ENCODE data around the gene LRRC75A. TPM values are rescaled to one million over a fixed set of nuclear protein-coding genes. Genes with fewer than 3 reads are reported as not detected.

Gene LRRC75A
- total and polyA plus RNA-seq, 2 donors (not counting 1 experiment from before 2014, with no cell fraction given): 2.0 to 3.4 TPM

DNA sequence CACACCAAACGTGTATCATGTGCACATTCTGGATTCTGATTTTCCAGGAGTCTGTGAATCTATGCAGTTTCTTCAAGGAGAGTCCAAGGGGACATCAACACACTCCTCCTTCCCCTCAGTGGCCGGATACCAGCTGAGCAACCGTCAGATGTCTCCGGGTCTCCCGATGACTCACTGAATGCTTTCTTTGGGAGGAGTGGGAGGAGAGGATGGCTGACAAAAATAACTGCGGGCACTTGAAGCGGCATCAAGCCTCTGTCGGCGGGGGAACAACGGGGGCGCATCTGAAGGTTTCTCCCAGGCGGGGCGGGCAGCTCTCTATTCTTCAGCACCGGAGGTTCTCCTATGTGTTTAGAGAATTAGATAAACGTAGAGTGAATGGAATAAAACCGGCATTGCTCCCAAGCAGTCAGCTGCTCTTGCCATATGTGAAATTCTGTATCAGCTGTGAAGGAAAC lies 24.6 kb upstream of the LRRC75A start:
- no peaks in the 10 kb centered on the region for H3K79me2 ChIP-seq (ENCODE audit: control insufficient read depth, insufficient read depth, low read length)
- no peak overlapping the region for H3K4me3 ChIP-seq (ENCODE audit: control extremely low read depth in 1 of 5, extremely low read depth in 1 of 5, insufficient read depth in 1 of 5, low read depth in 2 of 5, low read length in 4 of 5)
- ATAC-seq (ENCODE audit: low read depth) (no peak), DNase-seq (no peak)
- Mint-ChIP-seq H3K9me3 (ENCODE audit: insufficient read depth) (no peaks in the 10 kb centered on the region), H3K4me3 (no peak overlapping the region), H3K4me1 (peaks cover 7% of the 10 kb centered on the region), H3K27me3 (peaks cover 56% of the 10 kb centered on the region), H3K27ac (no peak overlapping the region)
- ChIA-PET CTCF (interaction anchor here (1.0 to 1.3 kb wide), 2 partner anchors 9 to 152 kb away, joined by 3 read pairs; no protein-coding TSS in a partner anchor), POLR2A (no interaction called here)
- WGBS (ENCODE audit: insufficient coverage): 65% methylated on average over 15 of the region's 16 CpGs
- no peaks in the 10 kb centered on the region for H4K20me1 ChIP-seq (ENCODE audit: control insufficient read depth, insufficient read depth, low read length, poor library complexity, severe bottlenecking)
- H3K27me3 ChIP-seq (replicated peaks in 1 of 4; ENCODE audit: control extremely low read depth in 1 of 4, control insufficient read depth in 3 of 4, insufficient read depth in 4 of 4, low read length in 3 of 4): peaks cover 0 to 28% (median 9%) of the 10 kb centered on the region in 4 experiments
- peaks cover 0 to 8% of the 10 kb centered on the region in 2 donors for H3K4me1 ChIP-seq (ENCODE audit: control insufficient read depth in 2 of 2, insufficient read depth in 2 of 2, low read length in 2 of 2)
- H3K36me3 ChIP-seq (replicated peaks in 1 of 2; ENCODE audit: control extremely low read depth in 1 of 2, control insufficient read depth in 1 of 2, extremely low read depth in 1 of 2, insufficient read depth in 2 of 2, low read length in 1 of 2): no peaks in the 10 kb centered on the region
- no peaks in the 10 kb centered on the region for H3K9me3 ChIP-seq (ENCODE audit: control extremely low read depth in 1 of 3, control insufficient read depth in 2 of 3, insufficient read depth in 1 of 3, low read length in 2 of 3)
- no peak overlapping the region for H2AFZ ChIP-seq (ENCODE audit: insufficient read depth, low read depth, low read length, poor library complexity, severe bottlenecking)
- H3K4me2 ChIP-seq (replicated peaks; ENCODE audit: low read depth, low read length, poor library complexity, severe bottlenecking): no peak overlapping the region
- H3K27ac ChIP-seq (ENCODE audit: low read length in 2 of 2): no peak overlapping the region
- no peak for TF ChIP-seq EZH2 (IDR thresholded peaks at IDR 0.05; ENCODE audit: borderline replicate concordance, insufficient read depth, low read depth, low read length, poor library complexity, severe bottlenecking)
- TF ChIP-seq, protein P1, sequence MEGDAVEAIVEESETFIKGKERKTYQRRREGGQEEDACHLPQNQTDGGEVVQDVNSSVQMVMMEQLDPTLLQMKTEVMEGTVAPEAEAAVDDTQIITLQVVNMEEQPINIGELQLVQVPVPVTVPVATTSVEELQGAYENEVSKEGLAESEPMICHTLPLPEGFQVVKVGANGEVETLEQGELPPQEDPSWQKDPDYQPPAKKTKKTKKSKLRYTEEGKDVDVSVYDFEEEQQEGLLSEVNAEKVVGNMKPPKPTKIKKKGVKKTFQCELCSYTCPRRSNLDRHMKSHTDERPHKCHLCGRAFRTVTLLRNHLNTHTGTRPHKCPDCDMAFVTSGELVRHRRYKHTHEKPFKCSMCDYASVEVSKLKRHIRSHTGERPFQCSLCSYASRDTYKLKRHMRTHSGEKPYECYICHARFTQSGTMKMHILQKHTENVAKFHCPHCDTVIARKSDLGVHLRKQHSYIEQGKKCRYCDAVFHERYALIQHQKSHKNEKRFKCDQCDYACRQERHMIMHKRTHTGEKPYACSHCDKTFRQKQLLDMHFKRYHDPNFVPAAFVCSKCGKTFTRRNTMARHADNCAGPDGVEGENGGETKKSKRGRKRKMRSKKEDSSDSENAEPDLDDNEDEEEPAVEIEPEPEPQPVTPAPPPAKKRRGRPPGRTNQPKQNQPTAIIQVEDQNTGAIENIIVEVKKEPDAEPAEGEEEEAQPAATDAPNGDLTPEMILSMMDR (IDR thresholded peaks at IDR 0.05): no peak
- intact Hi-C loops (cut with micrococcal nuclease): no loop called here
- H3K9ac ChIP-seq (ENCODE audit: low read length): no peak overlapping the region

DNA sequence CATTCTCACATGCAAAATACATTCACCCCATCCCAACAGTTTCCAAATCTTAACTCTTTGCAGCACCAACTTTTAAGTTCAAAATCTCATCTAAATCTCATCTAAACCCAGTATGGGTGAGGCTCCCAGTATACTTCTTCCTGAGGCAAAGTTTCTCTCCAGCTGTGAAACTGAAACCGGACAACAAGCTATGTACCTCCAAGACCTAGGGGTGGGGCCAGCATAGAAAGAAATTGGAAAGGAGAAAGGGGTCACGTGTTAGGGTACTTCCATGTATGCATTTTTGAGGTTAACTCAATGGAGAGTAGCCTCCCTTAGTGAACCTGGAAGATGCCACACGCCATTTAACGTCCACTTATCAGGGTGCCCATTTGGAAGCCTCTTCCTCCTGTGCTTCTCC lies 23.9 kb upstream of the LRRC75A start:
- 81% methylated on average over 3 of the region's 4 CpGs for WGBS (ENCODE audit: insufficient coverage)
- H3K9me3 Mint-ChIP-seq (ENCODE audit: insufficient read depth): no peaks in the 10 kb centered on the region
- Histone ChIP-seq H3K4me1 (ENCODE audit: control insufficient read depth in 2 of 2, insufficient read depth in 2 of 2, low read length in 2 of 2) (peaks cover 0 to 6% of the 10 kb centered on the region in 2 donors), H2AFZ (ENCODE audit: insufficient read depth, low read depth, low read length, poor library complexity, severe bottlenecking) (no peak overlapping the region), H3K4me2 (replicated peaks; ENCODE audit: low read depth, low read length, poor library complexity, severe bottlenecking) (no peak overlapping the region), H3K36me3 (replicated peaks in 1 of 2; ENCODE audit: control extremely low read depth in 1 of 2, control insufficient read depth in 1 of 2, extremely low read depth in 1 of 2, insufficient read depth in 2 of 2, low read length in 1 of 2) (no peaks in the 10 kb centered on the region), H3K9me3 (ENCODE audit: control extremely low read depth in 1 of 3, control insufficient read depth in 2 of 3, insufficient read depth in 1 of 3, low read length in 2 of 3) (no peaks in the 10 kb centered on the region), H3K27ac (ENCODE audit: low read length in 2 of 2) (no peak overlapping the region), H4K20me1 (ENCODE audit: control insufficient read depth, insufficient read depth, low read length, poor library complexity, severe bottlenecking) (no peaks in the 10 kb centered on the region), H3K27me3 (replicated peaks in 1 of 4; ENCODE audit: control extremely low read depth in 1 of 4, control insufficient read depth in 3 of 4, insufficient read depth in 4 of 4, low read length in 3 of 4) (peaks cover 0 to 28% (median 9%) of the 10 kb centered on the region in 4 experiments), H3K79me2 (ENCODE audit: control insufficient read depth, insufficient read depth, low read length) (no peaks in the 10 kb centered on the region), H3K9ac (ENCODE audit: low read length) (no peak overlapping the region), H3K4me3 (ENCODE audit: control extremely low read depth in 1 of 5, extremely low read depth in 1 of 5, insufficient read depth in 1 of 5, low read depth in 2 of 5, low read length in 4 of 5) (no peak overlapping the region)
- H3K4me1 Mint-ChIP-seq: peaks cover 5% of the 10 kb centered on the region
- ChIA-PET POLR2A (no interaction called here), CTCF (no interaction called here)
- no peak overlapping the region for H3K27ac Mint-ChIP-seq
- intact Hi-C loops (cut with micrococcal nuclease): no loop called here
- TF ChIP-seq EZH2 (IDR thresholded peaks at IDR 0.05; ENCODE audit: borderline replicate concordance, insufficient read depth, low read depth, low read length, poor library complexity, severe bottlenecking): no peak
- TF ChIP-seq, protein P1 (IDR thresholded peaks at IDR 0.05): no peak
- H3K4me3 Mint-ChIP-seq: no peak overlapping the region
- ATAC-seq (ENCODE audit: low read depth): no peak
- peaks cover 51% of the 10 kb centered on the region for H3K27me3 Mint-ChIP-seq
- DNase-seq: no peak

All from B cell (primary cell).